NB4 (cell line): ENCODE results near the gene ATP6V1G1.

ENCODE experiments used
- DNase-seq: peaks from one replicate; pipeline ENCODE4 v3.0.0; 2010; ENCODE audit warnings: low read depth
- H3K4me3 ChIP-seq: one replicate; pipeline ENCODE4 v1.5.1; 2011; ENCODE audit warnings: mild to moderate bottlenecking, low read depth, low read length, moderate library complexity
- MAX ChIP-seq: IDR thresholded peaks from 2 replicates; pipeline ENCODE4 v1.6.1; 2011; ENCODE audit warnings: low read depth, low read length
- MYC ChIP-seq: IDR thresholded peaks from 2 replicates; pipeline ENCODE4 v1.6.1; 2011; ENCODE audit warnings: low read depth, low read length
- POLR2A ChIP-seq: IDR thresholded peaks from 2 replicates; pipeline ENCODE4 v1.6.1; 2011; ENCODE audit warnings: mild to moderate bottlenecking; ENCODE audit not compliant: insufficient read length; ENCODE audit errors: extremely low read depth
- TF ChIP-seq, protein P1 (sequence below): IDR thresholded peaks from one replicate; pipeline ENCODE4 v1.5.1; 2012; ENCODE audit warnings: low read depth, low read length

The ATP6V1G1 gene

GRCh38 chr9:114611516-114612271 is 24.1 kb downstream of the ATP6V1G1 start:
- peak overlapping the region; percentile 75 for H3K4me3 ChIP-seq
- TF ChIP-seq POLR2A: peak; percentile 11
- peak; percentile 4; the same call in 1 of the 2 replicates for TF ChIP-seq MAX
- TF ChIP-seq, protein P1, sequence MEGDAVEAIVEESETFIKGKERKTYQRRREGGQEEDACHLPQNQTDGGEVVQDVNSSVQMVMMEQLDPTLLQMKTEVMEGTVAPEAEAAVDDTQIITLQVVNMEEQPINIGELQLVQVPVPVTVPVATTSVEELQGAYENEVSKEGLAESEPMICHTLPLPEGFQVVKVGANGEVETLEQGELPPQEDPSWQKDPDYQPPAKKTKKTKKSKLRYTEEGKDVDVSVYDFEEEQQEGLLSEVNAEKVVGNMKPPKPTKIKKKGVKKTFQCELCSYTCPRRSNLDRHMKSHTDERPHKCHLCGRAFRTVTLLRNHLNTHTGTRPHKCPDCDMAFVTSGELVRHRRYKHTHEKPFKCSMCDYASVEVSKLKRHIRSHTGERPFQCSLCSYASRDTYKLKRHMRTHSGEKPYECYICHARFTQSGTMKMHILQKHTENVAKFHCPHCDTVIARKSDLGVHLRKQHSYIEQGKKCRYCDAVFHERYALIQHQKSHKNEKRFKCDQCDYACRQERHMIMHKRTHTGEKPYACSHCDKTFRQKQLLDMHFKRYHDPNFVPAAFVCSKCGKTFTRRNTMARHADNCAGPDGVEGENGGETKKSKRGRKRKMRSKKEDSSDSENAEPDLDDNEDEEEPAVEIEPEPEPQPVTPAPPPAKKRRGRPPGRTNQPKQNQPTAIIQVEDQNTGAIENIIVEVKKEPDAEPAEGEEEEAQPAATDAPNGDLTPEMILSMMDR: no peak
- DNase-seq: peak; percentile 90

DNA sequence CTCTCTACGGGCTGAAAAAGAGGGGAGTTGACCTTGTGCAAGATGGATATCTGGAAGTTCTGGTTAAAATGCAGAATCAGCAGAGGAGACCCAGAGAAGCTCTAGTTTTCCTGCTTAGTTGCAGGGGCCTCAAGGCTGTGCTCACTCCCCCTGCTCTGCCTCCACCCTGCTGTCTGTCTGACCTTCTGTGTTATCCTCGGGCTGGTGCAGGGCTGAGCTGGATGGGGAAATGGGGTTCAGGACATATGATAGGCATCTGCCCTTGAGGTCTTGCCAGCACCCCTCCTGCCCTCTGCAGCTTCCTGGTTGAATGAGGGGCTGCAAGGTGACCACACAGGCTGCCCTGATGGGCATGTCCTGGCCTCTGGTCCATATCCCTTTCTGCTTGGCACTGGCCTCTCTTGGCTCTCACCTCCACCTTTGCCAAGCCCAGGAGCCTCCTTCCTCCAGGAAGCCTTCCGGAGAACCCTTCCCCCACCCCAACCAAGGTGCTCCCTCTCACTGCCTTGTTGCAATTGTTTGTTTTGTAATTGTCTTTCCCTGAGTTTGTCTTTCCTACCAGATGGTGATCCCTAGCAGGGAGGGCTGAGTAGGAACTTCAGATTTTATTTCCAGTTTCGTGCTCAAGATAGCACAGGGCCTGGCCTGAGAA is 24.8 kb downstream of the ATP6V1G1 start:
- TF ChIP-seq MYC (no peak), MAX (no peak), POLR2A (no peak)
- TF ChIP-seq, protein P1: no peak
- no peak for DNase-seq
- peak overlapping the region; percentile 75 for H3K4me3 ChIP-seq

DNA sequence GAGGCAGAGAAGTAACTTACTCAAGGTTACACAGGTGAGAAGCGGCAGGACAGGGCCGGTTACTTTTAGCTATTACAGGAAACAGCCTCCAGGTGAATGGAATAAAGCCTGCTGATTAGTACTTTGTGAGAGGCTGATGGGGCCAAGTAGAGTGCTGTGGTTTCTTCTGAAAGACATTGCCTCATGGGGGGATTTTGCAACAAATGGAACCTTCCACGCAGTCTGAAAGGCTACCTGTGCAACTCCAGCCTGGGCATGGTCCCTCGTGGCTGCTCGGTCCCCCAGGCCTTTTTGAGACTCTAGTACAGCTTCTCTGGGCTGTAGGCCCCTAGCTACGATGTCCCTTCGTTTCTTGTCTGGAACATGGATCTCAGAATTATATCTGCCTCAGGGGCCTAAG is 25.5 kb downstream of the ATP6V1G1 start:
- DNase-seq: peak; percentile 24
- no peak overlapping the region for H3K4me3 ChIP-seq
- TF ChIP-seq MYC (no peak), POLR2A (no peak), MAX (no peak)
- TF ChIP-seq, protein P1: no peak

DNA sequence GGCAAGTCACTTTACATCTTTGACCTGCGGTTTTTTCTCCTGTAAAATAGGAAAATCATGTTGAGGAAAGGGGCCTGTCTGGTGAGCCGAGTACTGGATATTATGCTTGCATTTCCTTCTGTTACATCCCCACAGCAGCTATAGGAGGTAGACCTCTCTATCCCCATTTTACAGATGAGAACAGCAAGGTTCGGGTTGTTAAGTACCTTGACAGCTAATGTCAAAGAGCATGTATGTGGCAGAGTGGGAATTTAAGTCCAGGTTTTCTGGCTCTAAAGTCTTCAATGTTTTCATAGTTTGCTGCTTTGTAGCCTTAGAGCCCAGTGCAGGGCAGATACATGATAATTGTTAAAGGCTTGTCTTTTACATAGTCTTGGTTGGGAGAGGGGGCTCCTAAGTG is 26.4 kb downstream of the ATP6V1G1 start:
- H3K4me3 ChIP-seq: no peak overlapping the region
- no peak for DNase-seq
- TF ChIP-seq MAX (no peak), MYC (no peak), POLR2A (no peak)
- TF ChIP-seq, protein P1: no peak

- no peak overlapping the region for H3K4me3 ChIP-seq
- DNase-seq: no peak
- no peak for TF ChIP-seq MYC
Observed at GRCh38 chr9:114614373-114614772, 26.8 kb downstream of the ATP6V1G1 start.

- DNase-seq: peak; percentile 77
- no peak overlapping the region for H3K4me3 ChIP-seq
- 0 out of 2 replicates have a peak, but pooled peaks have one; percentile 20 for TF ChIP-seq MAX
- no peak for TF ChIP-seq MYC
Observed at GRCh38 chr9:114616684-114617520, 29.3 kb downstream of the ATP6V1G1 start.
